K562 (cell line): ENCODE data around the gene TXLNG. TPM values are rescaled to one million over a fixed set of nuclear protein-coding genes. Genes with fewer than 3 reads are reported as not detected.
A peak's percentile ranks its signal among the peaks of the same experiment; 100 is the strongest.

Source experiments
- ATAC-seq: fragments of 200-7000 bp; cut with Tn5 transposase; 3 replicates; pipeline ENCODE4 v1.9.1; 2020; ENCODE audit warnings: moderate library complexity
- BruUV-seq: library from RNA; stranded (reverse); fragments of 400-500 nt; replicated peaks from 2 replicates; lab custom pipeline; 2021; lab: Mats Ljungman, UMichigan
- CTCF ChIA-PET: fragments of 300-600 bp; formaldehyde crosslinking; extraction: SDS; loops from one replicate; lab custom pipeline; 2021; ENCODE audit warnings: low intra/inter-chr PET ratio; lab: Yijun Ruan, JAX
- POLR2A ChIA-PET: fragments of 300-600, 350-650 bp; sonication (Branson Sonifier 250); formaldehyde crosslinking; extraction: SDS; loops from one replicate; lab custom pipeline; 2021; ENCODE audit warnings: antibody characterized with exemption, inconsistent platforms; lab: Yijun Ruan, JAX
- DNase-seq, 4 experiments: peaks; one replicate each; pipeline versions ENCODE4 v3.0.0 to v3.0.0-alpha.2; 2011 to 2018; ENCODE audit warnings: low spot score in 3 of 4, mixed read lengths in 3 of 4; ENCODE audit errors: extremely low read depth in 1 of 4
- FAIRE-seq: peaks from 2 replicates; lab custom pipeline; 2011; peaks lifted over from hg19 to GRCh38; lab: Jason Lieb, UNC
- H2AFZ ChIP-seq: 2 replicates; pipeline ENCODE4 v1.6.0; 2011; ENCODE audit warnings: low read depth, low read length, control low read depth, inconsistent platforms
- H3K27ac ChIP-seq: fragments of 200-600 bp; 3 replicates; pipeline ENCODE4 v1.8.0; 2011; ENCODE audit warnings: low read depth, mild to moderate bottlenecking, control low read depth, inconsistent platforms, low read length, moderate library complexity, mixed read lengths; ENCODE audit errors: extremely low read depth
- H3K27me3 ChIP-seq, 2 experiments: fragments of 300-600 bp in 1 of 2; 2 replicates in 1 of 2; 3 replicates in 1 of 2; pipeline versions ENCODE4 v1.6.0 to v1.8.0; 2011; ENCODE audit warnings: inconsistent platforms in 2 of 2, low read length in 2 of 2, mild to moderate bottlenecking in 1 of 2, mixed read lengths in 1 of 2, moderate library complexity in 1 of 2; ENCODE audit not compliant: control insufficient read depth in 2 of 2, insufficient read depth in 2 of 2
- H3K36me3 ChIP-seq: fragments of 300-600 bp; 3 replicates; pipeline ENCODE4 v1.8.0; 2011; ENCODE audit warnings: mild to moderate bottlenecking, low read length, inconsistent platforms; ENCODE audit not compliant: control insufficient read depth, insufficient read depth
- H3K4me1 ChIP-seq, 2 experiments: fragments of 200-600 bp in 1 of 2; replicated peaks in 1 of 2; 2 replicates in 1 of 2; 3 replicates in 1 of 2; pipeline versions ENCODE4 v1.5.1 to v1.8.0; 2011; ENCODE audit warnings: inconsistent platforms in 2 of 2, low read length in 2 of 2, mild to moderate bottlenecking in 1 of 2, mixed read lengths in 1 of 2, moderate library complexity in 1 of 2; ENCODE audit not compliant: control insufficient read depth in 2 of 2, insufficient read depth in 2 of 2
- H3K4me2 ChIP-seq: 2 replicates; pipeline ENCODE4 v1.6.1; 2011; ENCODE audit warnings: low read length, control low read depth, inconsistent platforms, mixed read lengths; ENCODE audit not compliant: insufficient read depth
- H3K4me3 ChIP-seq: fragments of 200-600 bp; sonication (generic), shearing (Covaris generic); 2 replicates; pipeline ENCODE4 v1.5.1; 2016; ENCODE audit warnings: control low read depth, inconsistent platforms
- H3K79me2 ChIP-seq: fragments of 200-600 bp; 3 replicates; pipeline ENCODE4 v1.8.0; 2011; ENCODE audit warnings: low read length, inconsistent platforms; ENCODE audit not compliant: control insufficient read depth, insufficient read depth
- H3K9ac ChIP-seq, 2 experiments: 2 replicates each; pipeline versions ENCODE4 v1.6.0 to v1.6.1; 2011; ENCODE audit warnings: low read depth in 2 of 2, low read length in 2 of 2, control low read depth in 1 of 2, inconsistent platforms in 1 of 2, mild to moderate bottlenecking in 1 of 2, mixed read lengths in 1 of 2; ENCODE audit not compliant: insufficient read depth in 1 of 2
- H3K9me1 ChIP-seq: one replicate; pipeline ENCODE4 v1.6.0; 2011; ENCODE audit warnings: inconsistent platforms, mild to moderate bottlenecking, low read length, moderate library complexity; ENCODE audit not compliant: control insufficient read depth, insufficient read depth
- H3K9me3 ChIP-seq: replicated peaks from 2 replicates; pipeline ENCODE4 v1.5.1; 2011; ENCODE audit warnings: low read depth, low read length, inconsistent platforms; ENCODE audit not compliant: control insufficient read depth, insufficient read depth
- H4K20me1 ChIP-seq: replicated peaks from 2 replicates; pipeline ENCODE4 v1.6.1; 2011; ENCODE audit warnings: low read length, inconsistent platforms, mixed read lengths; ENCODE audit not compliant: control insufficient read depth, insufficient read depth
- CEBPB ChIP-seq: fragments of 450-650 bp; IDR thresholded peaks from 2 replicates; pipeline ENCODE4 v1.6.1; 2016; ENCODE audit warnings: missing genetic modification characterization, missing compliant biosample characterization
- DLX4 ChIP-seq: fragments of 250-450 bp; sonication (Bioruptor Pico); IDR thresholded peaks from 2 replicates; pipeline ENCODE4 v1.6.1; 2021; ENCODE audit warnings: mild to moderate bottlenecking
- EGR1 ChIP-seq: fragments of 450-650 bp; conservative IDR thresholded peaks from 2 replicates; pipeline ENCODE4 v1.6.1; 2017; ENCODE audit warnings: mild to moderate bottlenecking
- FOXA3 ChIP-seq, 2 experiments: fragments of 450-650 bp in 1 of 2; sonication (generic) in 1 of 2; formaldehyde crosslinking; IDR thresholded peaks in 1 of 2; conservative IDR thresholded peaks in 1 of 2; 2 replicates each; pipeline versions ENCODE4 v1.4.0 to v1.8.0; 2020 to 2022; ENCODE audit warnings: mild to moderate bottlenecking in 2 of 2, missing genetic modification reagents in 1 of 2
- NRF1 ChIP-seq, 2 experiments: fragments of 450-650 bp; IDR thresholded peaks in 1 of 2; conservative IDR thresholded peaks in 1 of 2; 2 replicates each; pipeline ENCODE4 v1.6.1; 2014; ENCODE audit warnings: mild to moderate bottlenecking in 2 of 2
- SIN3A ChIP-seq, 2 experiments: fragments of 150-350 bp in 1 of 2; IDR thresholded peaks; 2 replicates each; pipeline ENCODE4 v1.6.1; 2011 to 2016; ENCODE audit warnings: borderline replicate concordance in 2 of 2, low read depth in 2 of 2, low read length in 2 of 2, mild to moderate bottlenecking in 2 of 2, moderate library complexity in 2 of 2; ENCODE audit not compliant: control insufficient read depth in 1 of 2
- SOX6 ChIP-seq: fragments of 450-650 bp; IDR thresholded peaks from 2 replicates; pipeline ENCODE4 v1.6.1; 2014; ENCODE audit warnings: mild to moderate bottlenecking
- SRF ChIP-seq, 2 experiments: fragments of 250-450, 450-650 bp in 1 of 2; sonication (Bioruptor Pico) in 1 of 2; sonication (generic) in 1 of 2; formaldehyde crosslinking; IDR thresholded peaks; 2 replicates each; pipeline versions ENCODE4 v1.5.0 to v1.5.1; 2020 to 2022; ENCODE audit warnings: mild to moderate bottlenecking in 1 of 2, missing genetic modification reagents in 1 of 2
- TAF1 ChIP-seq: IDR thresholded peaks from 2 replicates; pipeline ENCODE4 v1.6.1; 2011; ENCODE audit warnings: mild to moderate bottlenecking, low read length, moderate library complexity; ENCODE audit not compliant: insufficient read depth, control insufficient read depth, severe bottlenecking; ENCODE audit errors: extremely low read depth
- THAP7 ChIP-seq: fragments of 250-450 bp; sonication (Bioruptor Pico); IDR thresholded peaks from 2 replicates; pipeline ENCODE4 v1.5.0; 2021
- THRB ChIP-seq: fragments of 450-650 bp; formaldehyde crosslinking; conservative IDR thresholded peaks from 2 replicates; pipeline ENCODE4 v1.4.0; 2022; ENCODE audit warnings: mild to moderate bottlenecking, missing genetic modification characterization
- WHSC1 ChIP-seq: IDR thresholded peaks from one replicate; pipeline ENCODE4 v1.6.1; 2012; ENCODE audit warnings: low read length, control low read depth, inconsistent platforms
- ZFX ChIP-seq: sonication (generic); formaldehyde crosslinking; IDR thresholded peaks from 2 replicates; pipeline ENCODE4 v1.8.0; 2022; ENCODE audit warnings: mild to moderate bottlenecking, missing genetic modification reagents, moderate library complexity
- ZNF263 ChIP-seq: sonication (generic); formaldehyde crosslinking; IDR thresholded peaks from 2 replicates; pipeline ENCODE4 v1.8.0; 2022; ENCODE audit warnings: mild to moderate bottlenecking, missing genetic modification reagents, borderline replicate concordance
- ZNF507 ChIP-seq: conservative IDR thresholded peaks from 2 replicates; pipeline ENCODE4 v1.6.1; 2017; ENCODE audit warnings: missing genetic modification characterization, missing compliant biosample characterization
- ZNF668 ChIP-seq: fragments of 250-450 bp; sonication (Bioruptor Pico); IDR thresholded peaks from 2 replicates; pipeline ENCODE4 v1.8.0; 2022; ENCODE audit warnings: mild to moderate bottlenecking, inconsistent platforms
- WGBS: fragments of 100-300 bp; shearing (Covaris generic); methylation state at CpG from one replicate; pipeline ENCODE4 v1.1.6; 2016; ENCODE audit warnings: low coverage, mixed read lengths; ENCODE audit not compliant: insufficient coverage; ENCODE audit errors: missing lambda C conversion rate; 5-methylcytosine and 5-hydroxymethylcytosine counted together
- in situ Hi-C: fragments of 300-500 bp; cut with MboI; formaldehyde crosslinking; loops from 4 replicates; pipeline ENCODE4 v1.15.0; 2018; ENCODE audit warnings: inconsistent platforms, mixed read lengths
- intact Hi-C: fragments of 100-400 bp; cut with micrococcal nuclease; formaldehyde crosslinking; loops from 2 replicates; pipeline ENCODE4 v1.14.2; 2022
- polyA plus RNA-seq, 8 experiments: library from polyadenylated mRNA; depleted of rRNA in 4 of 8; stranded (reverse) in 5 of 8; unstranded in 3 of 8; fragments of >200 nt; fragmentation: Nextera tagmentation in 2 of 8; fragmentation: Illumina TruSeq in 1 of 8; extraction: Ambion mirVana in 2 of 8; extraction: Trizol in 1 of 8; gene quantifications; 2 replicates each; pipeline versions ENCODE4 v1.2.1 to v1.2.3, GENCODE V29; 2011 to 2014; ENCODE audit warnings: inconsistent platforms in 1 of 8, missing spikeins in 1 of 8
- total RNA-seq, 7 experiments: library from RNA; depleted of rRNA in 6 of 7; stranded (reverse); fragments of >200 nt in 6 of 7; fragmentation: Illumina TruSeq in 2 of 7; extraction: Trizol in 2 of 7; gene quantifications; 2 replicates each; pipeline versions ENCODE4 v1.2.1 to v1.2.3, GENCODE V29; 2011 to 2021; ENCODE audit warnings: low replicate concordance in 1 of 7

Gene TXLNG
- total and polyA plus RNA-seq, 9 of the 15 experiments (the other 6 are each of a cell fraction or from before 2014, with no cell fraction given), result 13.1 to 47.0 (median 31.6) TPM

GRCh38 chrX:16786791-16787735 is 797 bp downstream of the TXLNG start:
- FAIRE-seq, result no peak
- H3K4me2 ChIP-seq, result peak overlapping the region; percentile 87
- POLR2A ChIA-PET, result interaction anchor here (0.6 to 2.8 kb wide), 5 partner anchors 11 to 1344 kb away, joined by 4 to 12 read pairs (median 4); no protein-coding TSS in a partner anchor
- no peaks in the 10 kb centered on the region for H3K27me3 ChIP-seq
- peaks cover 37% of the 10 kb centered on the region for H3K36me3 ChIP-seq
- no TSS peak for BruUV-seq
- ATAC-seq, result peak; percentile 72
- H3K9ac ChIP-seq, result peak overlapping the region; percentile 67 to 89
- 0% methylated on average over 14 of the region's 73 CpGs for WGBS
- H3K4me3 ChIP-seq, result peak overlapping the region; percentile 80
- peak overlapping the region; percentile 90 for H3K27ac ChIP-seq
- H4K20me1 ChIP-seq, result no peaks in the 10 kb centered on the region
- no peaks in the 10 kb centered on the region for H3K9me3 ChIP-seq
- DNase-seq, result peak; percentile 55 to 64 (median 61)
- H2AFZ ChIP-seq, result peak overlapping the region; percentile 40; the same call in 1 of the 2 replicates
- H3K4me1 ChIP-seq, result peaks cover 7 to 10% of the 10 kb centered on the region in 2 experiments; a peak in 3 of 5 replicates
- CTCF ChIA-PET, result no interaction called here
- in situ Hi-C loops, result no loop called here
- intact Hi-C loops, result loop anchor here (2.0 kb wide), 1 partner anchor 68 kb away; the partner anchor contains the start of gene SYAP1
- peaks cover 56% of the 10 kb centered on the region for H3K79me2 ChIP-seq
- no peaks in the 10 kb centered on the region for H3K9me1 ChIP-seq
- TF ChIP-seq CEBPB (tag) (peak; percentile 91), TAF1 (peak; percentile 27), SOX6 (no peak), SIN3A (IDR thresholded peaks at IDR 0.05; ENCODE audit: borderline replicate concordance in 2 of 2, control insufficient read depth in 1 of 2, low read depth in 2 of 2, low read length in 2 of 2) (0 out of 4 replicates have a peak, but pooled peaks of 1 of the 2 experiments have one; percentile 34), SRF (CRISPR knock-in tag; IDR thresholded peaks at IDR 0.05) (no peak), WHSC1 (no peak), NRF1 (conservative IDR thresholded peaks at IDR 0.05 in 1 of 2, IDR thresholded peaks at IDR 0.05 in 1 of 2) (peak in 1 of 2 experiments; percentile 36; a peak in 3 of 4 replicates), ZFX (CRISPR knock-in tag) (0 out of 2 replicates have a peak, but pooled peaks have one; percentile 9), ZNF668 (no peak), DLX4 (no peak), ZNF507 (tag) (no peak), THRB (no peak), THAP7 (CRISPR knock-in tag) (no peak), ZNF263 (peak; percentile 80), EGR1 (peak; percentile 34; the same call in 1 of the 2 replicates), FOXA3 (CRISPR knock-in tag; conservative IDR thresholded peaks at IDR 0.05 in 1 of 2, IDR thresholded peaks at IDR 0.05 in 1 of 2) (no peak)
